HG03460 (cell line): ENCODE measurements around the gene GIMAP8.

Experiments used
- ATAC-seq: cut with Tn5 transposase; IDR thresholded peaks from one replicate; pipeline ENCODE4 v1.9.1; 2021; ENCODE audit not compliant: unreplicated experiment

The GIMAP8 gene

GRCh38 chr7:150450491-150451001 lies at the start of gene GIMAP8:
GIMAP8 (plus strand) TSS chr7:150450630; CDS start chr7:150466699, 16,069 bp downstream.
- peak; percentile 31 for ATAC-seq

GRCh38 chr7:150400788-150401423 lies 49.5 kb upstream of the GIMAP8 start:
- no peak for ATAC-seq

- ATAC-seq: no peak
Observed at GRCh38 chr7:150401424-150401790, 49.0 kb upstream of the GIMAP8 start.

DNA sequence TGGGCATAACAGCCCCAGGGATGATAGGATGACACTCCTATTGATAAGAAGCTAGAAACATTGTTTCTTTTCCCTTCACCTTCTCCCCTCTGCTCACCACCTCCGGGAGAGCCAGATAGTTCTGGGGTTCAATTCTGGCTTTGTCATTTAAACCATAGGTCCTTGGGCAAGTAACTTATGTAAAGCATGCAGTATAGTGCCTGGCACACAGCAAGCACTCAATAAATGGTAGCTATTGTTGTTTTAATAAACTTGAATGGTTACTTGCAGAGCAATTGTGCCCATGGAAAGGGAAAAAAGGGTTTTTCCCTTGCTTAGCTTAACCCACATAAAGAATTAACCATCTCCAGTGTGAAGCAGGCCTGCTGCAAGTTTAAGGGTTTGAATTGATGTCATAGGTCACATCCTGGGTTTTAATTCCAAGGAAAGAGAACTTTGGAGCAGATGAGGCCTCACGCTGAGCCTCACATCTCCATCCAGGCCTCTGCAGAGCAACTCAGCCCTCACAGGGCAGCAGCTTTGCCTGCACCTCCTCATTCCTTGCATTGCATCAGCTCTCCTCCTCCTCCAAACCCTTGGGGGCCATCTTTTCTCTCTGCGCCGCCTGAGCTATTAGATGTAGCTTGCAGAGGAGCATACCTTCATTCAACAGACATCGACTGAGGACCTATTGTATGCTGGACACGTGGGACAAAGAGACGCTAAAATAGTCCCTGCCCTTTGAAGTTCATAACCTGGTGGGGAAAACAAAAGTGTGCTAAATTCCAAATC lies 48.4 kb upstream of the GIMAP8 start:
- ATAC-seq: no peak

DNA sequence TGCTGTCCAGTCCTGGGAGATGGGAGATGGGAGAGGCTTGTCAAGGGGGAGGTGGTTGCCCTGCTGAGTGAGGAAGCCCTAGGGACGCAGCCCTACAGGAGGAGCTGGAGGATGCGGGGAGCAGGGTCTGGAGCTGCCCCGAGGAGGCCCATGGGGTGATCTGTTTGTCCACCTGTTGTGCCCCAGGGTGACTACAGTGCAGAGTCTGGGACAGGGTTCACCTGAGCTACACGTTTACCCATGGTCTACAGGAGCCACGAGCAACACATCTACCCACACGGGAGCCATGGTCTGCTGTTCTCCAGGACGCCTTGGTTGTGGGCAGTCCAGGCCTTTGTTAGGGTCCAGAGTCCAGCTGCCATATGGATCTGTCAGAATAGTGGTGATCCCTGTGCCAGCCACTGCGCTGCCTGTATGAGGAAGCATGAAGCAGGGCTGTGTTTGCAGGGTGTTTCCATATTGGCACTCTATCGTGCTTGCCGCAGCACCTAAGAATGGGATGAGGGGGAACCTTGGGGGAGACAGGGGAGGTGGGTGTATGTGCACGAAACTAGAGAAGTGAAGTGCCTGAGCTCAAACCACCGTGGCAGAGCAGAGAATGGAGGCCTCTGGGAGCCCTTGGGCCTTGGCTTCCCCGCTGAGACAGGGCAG lies 47.6 kb upstream of the GIMAP8 start:
- no peak for ATAC-seq

- ATAC-seq: no peak
Observed at GRCh38 chr7:150403376-150404171, 46.9 kb upstream of the GIMAP8 start.

GRCh38 chr7:150404172-150404804 lies 46.1 kb upstream of the GIMAP8 start:
- ATAC-seq: no peak

GRCh38 chr7:150404805-150405583 lies 45.4 kb upstream of the GIMAP8 start:
- ATAC-seq: peak; percentile 40

DNA sequence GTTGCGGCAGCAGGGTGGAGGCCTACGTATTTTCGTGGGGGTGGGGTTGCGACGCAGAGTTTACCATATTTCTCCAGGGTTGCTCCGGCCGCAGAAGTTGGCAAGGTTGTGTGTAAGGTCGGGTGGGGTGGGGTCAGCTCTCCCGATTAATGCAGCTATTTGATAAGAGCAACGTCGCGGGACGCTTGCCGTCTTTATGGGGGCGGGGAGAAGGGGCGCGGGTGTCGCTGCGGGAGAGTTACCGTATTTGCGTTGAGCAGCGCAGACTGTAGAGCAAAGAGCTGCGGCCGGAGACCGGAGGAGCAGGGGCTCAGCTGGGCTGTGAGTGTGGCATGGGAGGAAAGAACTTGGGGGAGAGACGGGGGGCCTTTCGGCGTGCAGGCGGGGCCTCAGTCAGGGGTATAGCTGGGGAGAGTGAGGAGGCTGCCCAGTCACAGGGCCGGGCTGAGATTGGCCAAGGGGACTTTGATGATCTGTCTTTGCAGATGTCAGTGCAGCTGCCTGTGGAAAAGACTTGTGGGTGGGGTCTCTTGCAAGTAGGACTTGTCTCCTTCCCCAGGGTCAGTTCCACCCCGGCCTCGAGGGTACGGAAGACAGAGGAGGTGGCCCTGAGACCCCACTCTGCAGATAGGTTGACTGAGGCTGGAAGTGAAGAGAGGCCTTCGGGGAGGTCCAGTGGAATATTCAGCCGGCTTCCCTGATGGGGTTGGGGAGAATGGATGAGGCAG lies 44.7 kb upstream of the GIMAP8 start:
- no peak for ATAC-seq

DNA sequence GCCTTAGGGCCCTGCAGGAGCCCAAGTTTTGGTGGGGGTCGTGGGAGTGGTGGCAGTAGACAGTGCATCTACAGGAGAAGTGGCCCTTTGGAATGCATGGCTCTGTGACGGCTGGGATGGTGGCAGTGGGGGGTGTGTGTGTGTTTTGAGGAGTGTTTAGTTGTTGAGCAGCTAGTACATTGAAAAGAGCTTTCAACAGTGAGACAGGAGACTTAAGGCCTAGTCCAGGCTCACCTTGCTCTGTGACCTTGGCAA lies 44.2 kb upstream of the GIMAP8 start:
- no peak for ATAC-seq

GRCh38 chr7:150406567-150407421 lies 43.6 kb upstream of the GIMAP8 start:
- peak; percentile 65 for ATAC-seq

- no peak for ATAC-seq
Observed at GRCh38 chr7:150407588-150408392, 42.6 kb upstream of the GIMAP8 start.

DNA sequence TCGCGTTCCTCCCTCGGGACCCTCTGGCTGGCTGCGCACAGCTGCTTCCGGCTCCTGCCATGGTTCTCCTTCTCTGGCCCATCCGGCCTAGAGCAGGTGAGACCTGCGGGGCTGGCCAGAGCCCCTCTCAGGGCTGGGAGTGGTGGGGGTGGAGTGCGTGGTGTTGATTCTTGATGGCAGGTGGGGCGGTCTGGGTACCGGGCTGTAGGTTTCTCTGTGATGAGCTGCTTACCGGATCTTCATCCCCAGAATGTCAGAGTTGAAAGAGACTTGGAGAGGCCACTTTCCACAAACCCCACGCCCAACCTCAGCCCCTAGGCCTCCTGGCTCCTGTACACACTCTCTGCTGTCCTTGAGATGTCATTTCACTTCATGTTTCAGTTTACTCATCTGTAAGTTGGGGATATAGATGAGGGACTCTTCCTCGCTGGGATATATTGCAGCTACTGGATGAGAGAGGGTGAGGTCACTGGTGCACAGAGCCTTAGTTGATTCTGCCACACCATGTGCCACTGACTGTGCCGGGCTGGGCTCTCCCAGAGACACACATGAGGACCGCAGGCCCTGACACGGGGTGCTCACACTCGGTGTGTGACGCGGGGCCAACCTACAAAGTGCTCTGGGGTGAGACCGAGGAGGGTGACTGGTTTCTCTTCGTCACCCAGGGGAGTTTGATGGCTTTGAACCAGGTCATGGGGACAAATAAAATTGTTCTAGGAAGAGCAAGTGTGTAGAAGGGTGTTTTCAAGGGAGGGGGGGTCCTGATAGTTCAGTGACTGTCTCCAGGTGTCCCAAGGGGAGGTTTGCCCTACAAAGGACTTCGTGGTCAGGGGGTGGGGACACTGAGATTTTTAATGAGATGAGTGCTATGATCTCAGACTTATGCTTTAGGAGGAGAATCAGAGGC lies 41.8 kb upstream of the GIMAP8 start:
- ATAC-seq: no peak

GRCh38 chr7:150409300-150410030 lies 41.0 kb upstream of the GIMAP8 start:
- ATAC-seq: no peak

- ATAC-seq: no peak
Observed at GRCh38 chr7:150410131-150410530, 40.3 kb upstream of the GIMAP8 start.
